Forelimb muscle (tissue), 1 donor: ENCODE measurements around the gene PTGS1. TPM values are rescaled to one million over a fixed set of nuclear protein-coding genes. Genes with fewer than 3 reads are reported as not detected.
"Not testable (repeated sequence)": the region's sequence is repeated elsewhere in the genome, so short reads cannot be mapped to it uniquely, and the experiment has no call there.

Experiments
- DNase-seq: peaks from one replicate; pipeline ENCODE4 v3.0.0-alpha.2; 2013; ENCODE audit warnings: low read depth
- polyA plus RNA-seq: library from polyadenylated mRNA; unstranded; fragments of 120-200 nt; gene quantifications from one replicate; pipeline ENCODE4 v1.2.1, GENCODE V29; 2013; ENCODE audit not compliant: insufficient read length

PTGS1 gene
- polyA plus RNA-seq = 4.5 TPM

GRCh38 chr9:122370869-122371755 lies at the start of gene PTGS1:
PTGS1 (plus strand) TSS chr9:122371024; CDS start chr9:122371085, 61 bp downstream.
- DNase-seq = no peak

GRCh38 chr9:122322553-122322952 lies 48.3 kb upstream of the PTGS1 start:
- no peak for DNase-seq

GRCh38 chr9:122324665-122325064 lies 46.2 kb upstream of the PTGS1 start:
- DNase-seq = not testable (repeated sequence)

GRCh38 chr9:122325124-122325523 lies 45.7 kb upstream of the PTGS1 start:
- DNase-seq = no peak

- DNase-seq = no peak
These were observed 43.6 kb upstream of the PTGS1 start for GRCh38 chr9:122327175-122327574.

- no peak for DNase-seq
These were observed 41.2 kb upstream of the PTGS1 start for GRCh38 chr9:122329597-122329996.

GRCh38 chr9:122330466-122330865 lies 40.4 kb upstream of the PTGS1 start:
- DNase-seq = not testable (repeated sequence)

GRCh38 chr9:122331523-122331927 lies 39.3 kb upstream of the PTGS1 start:
- no peak for DNase-seq

- no peak for DNase-seq
These were observed 38.7 kb upstream of the PTGS1 start for GRCh38 chr9:122332083-122332482.

GRCh38 chr9:122332644-122333043 lies 38.2 kb upstream of the PTGS1 start:
- no peak for DNase-seq

- DNase-seq = no peak
These were observed 37.5 kb upstream of the PTGS1 start for GRCh38 chr9:122333169-122333808.

- DNase-seq = no peak
These were observed 35.9 kb upstream of the PTGS1 start for GRCh38 chr9:122334916-122335315.

- no peak for DNase-seq
These were observed 34.6 kb upstream of the PTGS1 start for GRCh38 chr9:122336189-122336588.

GRCh38 chr9:122336866-122337555 lies 33.8 kb upstream of the PTGS1 start:
- no peak for DNase-seq

- DNase-seq = no peak
These were observed 33.3 kb upstream of the PTGS1 start for GRCh38 chr9:122337556-122337929.

GRCh38 chr9:122338536-122338935 lies 32.3 kb upstream of the PTGS1 start:
- no peak for DNase-seq

- no peak for DNase-seq
These were observed 31.8 kb upstream of the PTGS1 start for GRCh38 chr9:122338994-122339393.

- DNase-seq = no peak
These were observed 31.2 kb upstream of the PTGS1 start for GRCh38 chr9:122339579-122339978.

- DNase-seq = no peak
These were observed 30.7 kb upstream of the PTGS1 start for GRCh38 chr9:122340161-122340560.

- no peak for DNase-seq
These were observed 28.3 kb upstream of the PTGS1 start for GRCh38 chr9:122342323-122343050.

- DNase-seq = no peak
These were observed 24.1 kb upstream of the PTGS1 start for GRCh38 chr9:122346478-122347347.
